ENCODE results near the gene TMX1. TPM values are rescaled to one million over a fixed set of nuclear protein-coding genes. Genes with fewer than 3 reads are reported as not detected.

The TMX1 gene
- total RNA-seq, 1 donor from 2014 or later = 29.9 TPM

DNA sequence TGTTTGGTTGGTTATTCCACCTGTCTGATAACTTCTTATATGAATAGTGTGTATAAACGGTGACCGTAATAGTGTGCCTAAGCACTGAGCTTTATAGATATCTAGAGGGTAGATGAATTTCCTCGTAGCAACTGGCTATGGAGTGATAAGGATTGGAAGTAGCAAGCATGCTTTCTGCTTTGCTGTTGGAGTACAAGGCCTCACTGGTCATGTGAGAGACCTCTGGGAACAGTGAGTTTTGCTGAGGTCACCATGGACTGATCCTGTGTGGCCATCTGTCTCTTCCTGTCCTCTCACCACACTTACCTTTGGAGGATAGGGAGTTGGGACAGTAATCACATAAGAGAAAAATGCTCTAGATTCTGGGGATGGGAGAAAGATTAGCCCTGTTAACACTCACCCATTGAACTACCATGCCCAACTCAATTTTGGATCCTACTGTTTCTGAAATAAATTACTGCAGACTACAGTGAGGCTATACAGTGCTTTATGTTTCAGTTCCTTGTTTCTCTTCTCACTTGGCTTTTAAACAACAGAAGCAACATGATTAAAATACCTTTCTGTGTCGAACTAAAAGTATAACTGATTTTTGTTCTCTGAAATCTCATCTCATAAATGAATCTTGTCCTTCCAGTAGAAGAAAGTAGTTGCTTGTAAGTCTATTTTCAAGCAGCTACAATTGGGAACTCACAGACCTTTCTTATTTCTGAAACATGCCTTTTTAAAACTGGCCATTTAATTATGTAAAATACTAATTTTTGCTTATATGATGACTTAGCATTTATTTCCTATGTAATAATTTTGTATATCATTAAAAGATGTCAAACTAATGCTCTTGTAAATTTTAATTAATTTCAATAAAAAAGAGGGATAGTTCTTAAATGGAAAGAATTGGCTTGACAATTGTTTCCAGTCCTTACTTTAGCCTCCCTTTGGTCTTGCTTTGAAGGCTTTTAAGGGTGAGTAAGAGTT is 8.3 kb downstream of the TMX1 start:
- Mint-ChIP-seq H3K9me3 (ENCODE audit: unreplicated experiment) (no peaks in the 10 kb centered on the region), H3K4me1 (ENCODE audit: unreplicated experiment) (peaks cover 2% of the 10 kb centered on the region), H3K4me3 (ENCODE audit: unreplicated experiment) (no peak overlapping the region), H3K36me3 (ENCODE audit: unreplicated experiment) (peaks cover 49% of the 10 kb centered on the region), H3K27ac (ENCODE audit: unreplicated experiment) (no peak overlapping the region), H3K27me3 (ENCODE audit: unreplicated experiment) (no peaks in the 10 kb centered on the region)
- TF ChIP-seq, protein P1, sequence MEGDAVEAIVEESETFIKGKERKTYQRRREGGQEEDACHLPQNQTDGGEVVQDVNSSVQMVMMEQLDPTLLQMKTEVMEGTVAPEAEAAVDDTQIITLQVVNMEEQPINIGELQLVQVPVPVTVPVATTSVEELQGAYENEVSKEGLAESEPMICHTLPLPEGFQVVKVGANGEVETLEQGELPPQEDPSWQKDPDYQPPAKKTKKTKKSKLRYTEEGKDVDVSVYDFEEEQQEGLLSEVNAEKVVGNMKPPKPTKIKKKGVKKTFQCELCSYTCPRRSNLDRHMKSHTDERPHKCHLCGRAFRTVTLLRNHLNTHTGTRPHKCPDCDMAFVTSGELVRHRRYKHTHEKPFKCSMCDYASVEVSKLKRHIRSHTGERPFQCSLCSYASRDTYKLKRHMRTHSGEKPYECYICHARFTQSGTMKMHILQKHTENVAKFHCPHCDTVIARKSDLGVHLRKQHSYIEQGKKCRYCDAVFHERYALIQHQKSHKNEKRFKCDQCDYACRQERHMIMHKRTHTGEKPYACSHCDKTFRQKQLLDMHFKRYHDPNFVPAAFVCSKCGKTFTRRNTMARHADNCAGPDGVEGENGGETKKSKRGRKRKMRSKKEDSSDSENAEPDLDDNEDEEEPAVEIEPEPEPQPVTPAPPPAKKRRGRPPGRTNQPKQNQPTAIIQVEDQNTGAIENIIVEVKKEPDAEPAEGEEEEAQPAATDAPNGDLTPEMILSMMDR (IDR thresholded peaks at IDR 0.05) = no peak
- DNase-seq (ENCODE audit: extremely low spot score, unreplicated experiment) = no peak

DNA sequence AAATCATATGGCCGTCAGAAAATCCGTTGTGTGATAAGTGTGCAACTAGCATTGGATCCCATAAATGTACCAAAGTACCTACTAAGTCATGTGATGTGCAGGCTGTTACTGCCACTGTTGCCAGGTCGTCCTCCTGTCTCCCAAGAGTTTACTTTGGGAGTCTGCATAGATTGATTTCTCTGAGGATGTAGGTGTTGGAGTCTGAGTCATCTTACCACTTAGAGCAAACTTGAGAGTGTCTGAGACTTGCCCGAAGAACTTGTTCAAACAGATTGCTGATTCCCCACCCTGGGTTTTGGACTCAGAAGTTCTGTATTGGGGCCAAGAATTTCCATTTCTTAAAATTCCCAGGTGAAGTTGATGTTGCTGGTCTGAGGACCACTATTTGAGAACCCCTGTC is 11.4 kb downstream of the TMX1 start:
- TF ChIP-seq, protein P1 (IDR thresholded peaks at IDR 0.05) = no peak
- no peak overlapping the region for H3K4me3 Mint-ChIP-seq (ENCODE audit: unreplicated experiment)
- no peaks in the 10 kb centered on the region for H3K27me3 Mint-ChIP-seq (ENCODE audit: unreplicated experiment)

DNA sequence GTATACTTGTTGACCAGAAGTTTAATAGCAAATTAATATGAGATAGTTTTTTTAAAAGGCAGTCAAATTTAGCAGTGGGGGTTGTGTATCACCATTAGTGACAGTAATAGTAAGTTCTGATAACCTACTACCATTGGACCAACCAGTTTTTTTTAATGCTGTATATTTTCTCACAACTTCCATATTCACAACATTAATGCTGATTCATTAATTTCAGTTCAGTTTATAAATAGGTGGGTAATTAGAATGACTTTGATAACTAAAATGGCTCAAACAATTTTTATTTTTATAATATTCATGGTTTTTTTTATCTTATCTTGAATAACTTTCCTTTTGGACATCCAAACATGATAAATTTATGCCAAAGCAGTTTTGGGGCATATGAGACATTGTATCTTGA is 13.8 kb downstream of the TMX1 start:
- Mint-ChIP-seq H3K4me3 (ENCODE audit: unreplicated experiment) (no peak overlapping the region), H3K9me3 (ENCODE audit: unreplicated experiment) (peaks cover 7% of the 10 kb centered on the region), H3K27me3 (ENCODE audit: unreplicated experiment) (no peaks in the 10 kb centered on the region), H3K27ac (ENCODE audit: unreplicated experiment) (no peak overlapping the region), H3K4me1 (ENCODE audit: unreplicated experiment) (no peaks in the 10 kb centered on the region), H3K36me3 (ENCODE audit: unreplicated experiment) (peaks cover 49% of the 10 kb centered on the region)
- no peak for DNase-seq (ENCODE audit: extremely low spot score, unreplicated experiment)
- TF ChIP-seq, protein P1 (IDR thresholded peaks at IDR 0.05) = no peak

More for the DNA sequence above, 11.4 kb downstream of the TMX1 start:
- Mint-ChIP-seq H3K36me3 (ENCODE audit: unreplicated experiment) (peaks cover 45% of the 10 kb centered on the region), H3K4me1 (ENCODE audit: unreplicated experiment) (no peaks in the 10 kb centered on the region), H3K9me3 (ENCODE audit: unreplicated experiment) (no peaks in the 10 kb centered on the region), H3K27ac (ENCODE audit: unreplicated experiment) (no peak overlapping the region)
- no peak for DNase-seq (ENCODE audit: extremely low spot score, unreplicated experiment)

DNA sequence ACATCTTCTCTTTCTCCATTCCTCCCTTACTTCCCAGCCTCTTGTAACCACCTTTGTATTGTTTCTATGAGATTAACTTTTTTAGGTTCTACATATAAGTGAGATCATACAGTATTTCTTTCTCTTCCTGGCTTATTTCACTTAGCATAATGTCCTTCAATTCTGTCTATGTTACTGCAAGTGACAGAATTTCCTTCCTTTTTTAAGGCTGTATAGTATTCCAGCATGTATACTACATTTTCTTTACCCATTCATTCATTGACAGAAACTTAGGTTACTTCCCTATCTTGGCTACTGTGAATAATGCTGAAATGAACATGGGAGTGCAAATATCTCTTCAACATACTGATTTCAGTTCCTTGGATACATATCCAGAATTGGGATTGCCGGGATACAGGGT is 18.2 kb downstream of the TMX1 start:
- no peaks in the 10 kb centered on the region for H3K27me3 Mint-ChIP-seq (ENCODE audit: unreplicated experiment)
- DNase-seq (ENCODE audit: extremely low spot score, unreplicated experiment) = no peak
- H3K4me1 Mint-ChIP-seq (ENCODE audit: unreplicated experiment) = no peaks in the 10 kb centered on the region
- H3K9me3 Mint-ChIP-seq (ENCODE audit: unreplicated experiment) = peaks cover 7% of the 10 kb centered on the region
- H3K36me3 Mint-ChIP-seq (ENCODE audit: unreplicated experiment) = peaks cover 28% of the 10 kb centered on the region
- H3K27ac Mint-ChIP-seq (ENCODE audit: unreplicated experiment) = no peak overlapping the region
- H3K4me3 Mint-ChIP-seq (ENCODE audit: unreplicated experiment) = no peak overlapping the region
- TF ChIP-seq, protein P1 (IDR thresholded peaks at IDR 0.05) = no peak

DNA sequence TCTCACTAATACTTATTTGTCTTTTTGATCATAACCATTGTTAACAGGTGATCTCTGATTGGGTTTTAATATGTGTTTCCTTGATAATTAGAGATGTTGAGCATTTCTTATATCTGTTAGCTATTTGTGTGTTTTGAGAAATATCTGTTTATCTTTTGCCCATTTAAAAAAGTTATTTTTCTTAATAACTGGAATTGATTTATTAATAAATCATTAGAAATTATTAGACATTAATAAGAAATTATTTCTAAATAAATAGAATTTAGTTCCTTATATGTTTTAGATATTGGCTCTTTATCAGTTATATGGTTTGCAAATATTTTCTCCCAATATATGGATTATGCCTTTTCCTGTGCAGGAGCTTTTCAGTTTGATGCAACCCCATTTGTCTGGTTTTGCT is 18.7 kb downstream of the TMX1 start:
- H3K9me3 Mint-ChIP-seq (ENCODE audit: unreplicated experiment) = peaks cover 7% of the 10 kb centered on the region
- no peak overlapping the region for H3K27ac Mint-ChIP-seq (ENCODE audit: unreplicated experiment)
- no peak for DNase-seq (ENCODE audit: extremely low spot score, unreplicated experiment)
- H3K4me1 Mint-ChIP-seq (ENCODE audit: unreplicated experiment) = no peaks in the 10 kb centered on the region
- H3K36me3 Mint-ChIP-seq (ENCODE audit: unreplicated experiment) = peaks cover 28% of the 10 kb centered on the region
- no peak overlapping the region for H3K4me3 Mint-ChIP-seq (ENCODE audit: unreplicated experiment)
- TF ChIP-seq, protein P1 (IDR thresholded peaks at IDR 0.05) = no peak
- H3K27me3 Mint-ChIP-seq (ENCODE audit: unreplicated experiment) = no peaks in the 10 kb centered on the region

Measured in osteocyte (in vitro differentiated cells).